Measurements from ENCODE around the gene PIGBOS1. TPM values are rescaled to one million over a fixed set of nuclear protein-coding genes. Genes with fewer than 3 reads are reported as not detected.

The PIGBOS1 gene
- total and polyA plus RNA-seq, 9 of the 15 experiments (the other 6 are each of a cell fraction or from before 2014, with no cell fraction given): 25.2 to 76.2 (median 46.0) TPM

GRCh38 chr15:55282284-55282833, 36.6 kb downstream of the PIGBOS1 start (continued):
- TF ChIP-seq E2F8 (IDR thresholded peaks at IDR 0.05; ENCODE audit: low read depth, partially characterized antibody): no peak
- no peak for TF ChIP-seq NKRF (IDR thresholded peaks at IDR 0.05; ENCODE audit: borderline replicate concordance)
- TF ChIP-seq FOXK1 (CRISPR knock-in tag; IDR thresholded peaks at IDR 0.05; ENCODE audit: borderline replicate concordance): no peak
- TF ChIP-seq FOXP4 (CRISPR knock-in tag; IDR thresholded peaks at IDR 0.05; ENCODE audit: borderline replicate concordance): no peak
- no peak for TF ChIP-seq ESRRB (CRISPR knock-in tag; IDR thresholded peaks at IDR 0.05; ENCODE audit: borderline replicate concordance)
- TF ChIP-seq NFE2L1 (tag; IDR thresholded peaks at IDR 0.05; ENCODE audit: borderline replicate concordance, low read depth): no peak
- TF ChIP-seq ZC3H11A (IDR thresholded peaks at IDR 0.05; ENCODE audit: low read depth, low read length): 0 out of 2 replicates have a peak, but pooled peaks have one; percentile 13
- TF ChIP-seq EWSR1 (IDR thresholded peaks at IDR 0.05; ENCODE audit: borderline replicate concordance, low read depth, partially characterized antibody): no peak
- no peak for TF ChIP-seq NR2C1 (IDR thresholded peaks at IDR 0.05)
- peak; percentile 29; the same call in 1 of the 2 replicates for TF ChIP-seq NR2C1 (tag; IDR thresholded peaks at IDR 0.05)
- TF ChIP-seq WHSC1 (IDR thresholded peaks at IDR 0.05; ENCODE audit: low read length): no peak
- TF ChIP-seq GTF2A2 (tag; IDR thresholded peaks at IDR 0.05): no peak
- TF ChIP-seq HMG20B (CRISPR knock-in tag; IDR thresholded peaks at IDR 0.05): no peak
- no peak for TF ChIP-seq ZNF263 (CRISPR knock-in tag; IDR thresholded peaks at IDR 0.05; ENCODE audit: borderline replicate concordance)
